Natural killer cell (primary cell): ENCODE data around the gene URM1. TPM values are rescaled to one million over a fixed set of nuclear protein-coding genes. Genes with fewer than 3 reads are reported as not detected.

Source experiments
- ATAC-seq, 3 donors: fragments of 150-1000 bp in 2 of 3; fragments of 200-7000 bp in 1 of 3; cut with Tn5 transposase; 1 replicate in 1 of 3; 2 replicates in 2 of 3; pipeline ENCODE4 v1.10.0; 2021; ENCODE audit warnings: mild to moderate bottlenecking in 2 of 3, moderate library complexity in 2 of 3
- DNase-seq, 2 donors: peaks; one replicate each; pipeline versions ENCODE4 v3.0.0 to v3.0.0-alpha.2; 2013 to 2021; ENCODE audit warnings: mixed read lengths in 1 of 2
- H3K27ac ChIP-seq: one replicate; pipeline ENCODE4 v1.5.1; 2013; ENCODE audit warnings: mild to moderate bottlenecking, low read length
- H3K27me3 ChIP-seq: one replicate; pipeline ENCODE4 v1.6.1; 2013; ENCODE audit warnings: low read length; ENCODE audit not compliant: control insufficient read depth, insufficient read depth
- H3K36me3 ChIP-seq: one replicate; pipeline ENCODE4 v1.6.1; 2013; ENCODE audit warnings: low read length; ENCODE audit not compliant: control insufficient read depth, insufficient read depth
- H3K4me1 ChIP-seq: one replicate; pipeline ENCODE4 v1.6.1; 2013; ENCODE audit warnings: low read length; ENCODE audit not compliant: control insufficient read depth, insufficient read depth
- H3K4me3 ChIP-seq: one replicate; pipeline ENCODE4 v1.5.1; 2013; ENCODE audit warnings: low read length
- H3K9me3 ChIP-seq: one replicate; pipeline ENCODE4 v1.6.1; 2013; ENCODE audit warnings: low read length; ENCODE audit not compliant: control insufficient read depth, insufficient read depth
- H3K27ac Mint-ChIP-seq, 2 donors: one replicate each; pipeline ENCODE4 v1.8.0; 2022; ENCODE audit warnings: mild to moderate bottlenecking in 2 of 2, mixed read lengths in 2 of 2, moderate library complexity in 1 of 2
- H3K27me3 Mint-ChIP-seq, 2 donors: one replicate each; pipeline ENCODE4 v1.8.0; 2022; ENCODE audit warnings: low read depth in 2 of 2, mixed read lengths in 2 of 2
- H3K36me3 Mint-ChIP-seq: one replicate; pipeline ENCODE4 v1.8.0; 2022; ENCODE audit warnings: mixed read lengths
- H3K4me1 Mint-ChIP-seq, 2 donors: one replicate each; pipeline ENCODE4 v1.8.0; 2022; ENCODE audit warnings: mixed read lengths in 2 of 2
- H3K4me3 Mint-ChIP-seq: one replicate; pipeline ENCODE4 v1.8.0; 2022; ENCODE audit warnings: mild to moderate bottlenecking, moderate library complexity, mixed read lengths
- H3K9me3 Mint-ChIP-seq, 2 donors: one replicate each; pipeline ENCODE4 v1.8.0; 2022; ENCODE audit warnings: mixed read lengths in 2 of 2
- CTCF ChIP-seq: fragments of 200-600 bp; IDR thresholded peaks from one replicate; pipeline ENCODE4 v1.8.0; 2022; ENCODE audit warnings: antibody characterized with exemption
- WGBS: methylation state at CpG from one replicate; pipeline ENCODE4 v1.1.7; 2013; ENCODE audit warnings: missing lambda C conversion rate; ENCODE audit not compliant: insufficient coverage; 5-methylcytosine and 5-hydroxymethylcytosine counted together
- intact Hi-C: fragments of 100-400 bp; cut with micrococcal nuclease; formaldehyde crosslinking; loops from one replicate; pipeline ENCODE4 v1.14.2; 2022
- total RNA-seq, 4 donors: library from RNA; stranded (reverse); fragments of 120-200 nt in 1 of 4; gene quantifications; one replicate each; pipeline versions ENCODE4 v1.2.3 to v1.2.4, GENCODE V29; 2013 to 2022

Gene URM1
- total RNA-seq, 3 donors from 2014 or later (not counting 1 experiment from before 2014, with no cell fraction given), result 39.4 to 47.8 (median 46.7) TPM

GRCh38 chr9:128393970-128394369, 22.8 kb downstream of the URM1 start:
- intact Hi-C loops, result no loop called here
- DNase-seq (no peak), ATAC-seq (no peak)
- Mint-ChIP-seq H3K27ac (no peak overlapping the region), H3K9me3 (no peaks in the 10 kb centered on the region), H3K27me3 (no peaks in the 10 kb centered on the region), H3K4me3 (no peak overlapping the region), H3K4me1 (peaks cover 0 to 7% of the 10 kb centered on the region in 2 donors), H3K36me3 (no peaks in the 10 kb centered on the region)
- no peaks in the 10 kb centered on the region for H3K9me3 ChIP-seq
- TF ChIP-seq CTCF, result no peak
- WGBS, result 95% methylated on average over 6 of the region's 7 CpGs
- H3K36me3 ChIP-seq, result peaks cover 14% of the 10 kb centered on the region
- H3K4me1 ChIP-seq, result peaks cover 2% of the 10 kb centered on the region
- no peaks in the 10 kb centered on the region for H3K27me3 ChIP-seq
- H3K27ac ChIP-seq, result no peak overlapping the region
- no peak overlapping the region for H3K4me3 ChIP-seq

GRCh38 chr9:128394379-128395168, 23.4 kb downstream of the URM1 start:
- no peaks in the 10 kb centered on the region for H3K9me3 ChIP-seq
- peaks cover 8% of the 10 kb centered on the region for H3K36me3 ChIP-seq
- ATAC-seq, result no peak
- no peaks in the 10 kb centered on the region for H3K27me3 ChIP-seq
- H3K4me1 Mint-ChIP-seq, result peaks cover 0 to 7% of the 10 kb centered on the region in 2 donors
- no peaks in the 10 kb centered on the region for H3K36me3 Mint-ChIP-seq
- 85% methylated on average over 6 of the region's 9 CpGs for WGBS
- no peak overlapping the region for H3K4me3 Mint-ChIP-seq
- peaks cover 2% of the 10 kb centered on the region for H3K4me1 ChIP-seq
- H3K4me3 ChIP-seq, result no peak overlapping the region
- no peak overlapping the region for H3K27ac ChIP-seq
- no peaks in the 10 kb centered on the region for H3K27me3 Mint-ChIP-seq
- no peak for DNase-seq
- intact Hi-C loops, result no loop called here
- no peak overlapping the region for H3K27ac Mint-ChIP-seq
- H3K9me3 Mint-ChIP-seq, result no peaks in the 10 kb centered on the region
- no peak for TF ChIP-seq CTCF

GRCh38 chr9:128396970-128397613, 25.9 kb downstream of the URM1 start:
- Histone ChIP-seq H3K4me1 (peaks cover 2% of the 10 kb centered on the region), H3K9me3 (no peaks in the 10 kb centered on the region), H3K36me3 (no peaks in the 10 kb centered on the region), H3K27ac (no peak overlapping the region), H3K4me3 (no peak overlapping the region), H3K27me3 (no peaks in the 10 kb centered on the region)
- DNase-seq (no peak), ATAC-seq (peak in 1 of 3 donors; percentile 15)
- WGBS, result 15% methylated on average over 19 of the region's 19 CpGs
- Mint-ChIP-seq H3K4me3 (no peak overlapping the region), H3K27ac (peak overlapping the region in 1 of 2 donors; percentile 13), H3K36me3 (no peaks in the 10 kb centered on the region), H3K9me3 (no peaks in the 10 kb centered on the region), H3K4me1 (peaks cover 0 to 7% of the 10 kb centered on the region in 2 donors), H3K27me3 (no peaks in the 10 kb centered on the region)
- no peak for TF ChIP-seq CTCF
- intact Hi-C loops, result no loop called here
